ENCODE measurements around the gene PRKACA.
"Not testable (repeated sequence)": the region's sequence is repeated elsewhere in the genome, so short reads cannot be mapped to it uniquely, and the experiment has no call there.

The PRKACA gene

GRCh38 chr19:14148751-14149410 lies 31.3 kb upstream of the PRKACA start:
- FAIRE-seq, result no peak

GRCh38 chr19:14147797-14148605 lies 30.4 kb upstream of the PRKACA start:
- no peak for DNase-seq (ENCODE audit: insufficient read length, low spot score)
- FAIRE-seq, result peak; percentile 79

More at GRCh38 chr19:14148751-14149410, 31.3 kb upstream of the PRKACA start:
- DNase-seq (ENCODE audit: insufficient read length, low spot score), result no peak

- FAIRE-seq (no peak), DNase-seq (ENCODE audit: insufficient read length, low spot score) (no peak)
Observed at GRCh38 chr19:14146789-14147216, 29.2 kb upstream of the PRKACA start.

- DNase-seq (ENCODE audit: insufficient read length, low spot score); FAIRE-seq: not testable (repeated sequence)
Observed at GRCh38 chr19:14146169-14146568, 28.6 kb upstream of the PRKACA start.

- DNase-seq (ENCODE audit: insufficient read length, low spot score), result no peak
- FAIRE-seq, result no peak
Observed at GRCh38 chr19:14145381-14145780, 27.8 kb upstream of the PRKACA start.

GRCh38 chr19:14142262-14143190 lies 25.0 kb upstream of the PRKACA start:
- FAIRE-seq (no peak), DNase-seq (ENCODE audit: insufficient read length, low spot score) (no peak)

- FAIRE-seq (no peak), DNase-seq (ENCODE audit: insufficient read length, low spot score) (no peak)
Observed at GRCh38 chr19:14141041-14141440, 23.5 kb upstream of the PRKACA start.

GRCh38 chr19:14139944-14140343 lies 22.4 kb upstream of the PRKACA start:
- DNase-seq (ENCODE audit: insufficient read length, low spot score), result no peak
- no peak for FAIRE-seq

GRCh38 chr19:14138576-14139265 lies 21.2 kb upstream of the PRKACA start:
- DNase-seq (ENCODE audit: insufficient read length, low spot score) (no peak), FAIRE-seq (no peak)

GRCh38 chr19:14136509-14137281 lies 19.1 kb upstream of the PRKACA start, which contains the start of gene ASF1B:
ASF1B (minus strand) TSS chr19:14136589; CDS start chr19:14136456, 133 bp downstream.
- FAIRE-seq, result peak; percentile 95

GRCh38 chr19:14135985-14136508 lies 18.5 kb upstream of the PRKACA start:
- no peak for FAIRE-seq
- DNase-seq (ENCODE audit: insufficient read length, low spot score), result no peak

More at GRCh38 chr19:14136509-14137281, 19.1 kb upstream of the PRKACA start, which contains the start of gene ASF1B:
- peak; percentile 92 for DNase-seq (ENCODE audit: insufficient read length, low spot score)

- DNase-seq (ENCODE audit: insufficient read length, low spot score) (no peak), FAIRE-seq (no peak)
Observed at GRCh38 chr19:14135355-14135754, 17.8 kb upstream of the PRKACA start.

- DNase-seq (ENCODE audit: insufficient read length, low spot score) (no peak), FAIRE-seq (peak; percentile 31)
Observed at GRCh38 chr19:14127929-14128509, 10.5 kb upstream of the PRKACA start.

- DNase-seq (ENCODE audit: insufficient read length, low spot score) (no peak), FAIRE-seq (no peak)
Observed at GRCh38 chr19:14127176-14127575, 9.6 kb upstream of the PRKACA start.

- no peak for FAIRE-seq
- no peak for DNase-seq (ENCODE audit: insufficient read length, low spot score)
Observed at GRCh38 chr19:14122924-14123323, 5.4 kb upstream of the PRKACA start.

GRCh38 chr19:14120497-14120780 lies 2.9 kb upstream of the PRKACA start:
- no peak for FAIRE-seq

GRCh38 chr19:14119644-14120496 lies 2.3 kb upstream of the PRKACA start:
- no peak for DNase-seq (ENCODE audit: insufficient read length, low spot score)
- no peak for FAIRE-seq

More at GRCh38 chr19:14120497-14120780, 2.9 kb upstream of the PRKACA start:
- no peak for DNase-seq (ENCODE audit: insufficient read length, low spot score)

GRCh38 chr19:14119146-14119545 lies 1.6 kb upstream of the PRKACA start:
- DNase-seq (ENCODE audit: insufficient read length, low spot score) (no peak), FAIRE-seq (no peak)

All from GM19239 (cell line).